Prostate gland (tissue), 2 donors: ENCODE results near the gene BSPH1. TPM values are rescaled to one million over a fixed set of nuclear protein-coding genes. Genes with fewer than 3 reads are reported as not detected.
"Not testable (repeated sequence)": the region's sequence is repeated elsewhere in the genome, so short reads cannot be mapped to it uniquely, and the experiment has no call there.

Experiments used
- DNase-seq: peaks from one replicate; pipeline ENCODE4 v3.0.0-alpha.2; 2019; ENCODE audit warnings: low spot score
- H3K27ac ChIP-seq, 2 donors: fragments of 200-600 bp; sonication (generic); 2 replicates each; pipeline ENCODE4 v1.5.1; 2017 to 2019
- H3K27me3 ChIP-seq: fragments of 200-600 bp; sonication (generic); replicated peaks from 2 replicates; pipeline ENCODE4 v1.5.1; 2019; ENCODE audit not compliant: insufficient read depth
- H3K36me3 ChIP-seq, 2 donors: fragments of 200-600 bp; sonication (generic); 1 replicate in 1 of 2; 2 replicates in 1 of 2; pipeline versions ENCODE4 v1.5.1 to v1.8.1; 2017 to 2019
- H3K4me1 ChIP-seq: fragments of 200-600 bp; sonication (generic); replicated peaks from 2 replicates; pipeline ENCODE4 v1.5.1; 2019
- H3K4me3 ChIP-seq, 2 donors: fragments of 200-600 bp; sonication (generic); 2 replicates each; pipeline ENCODE4 v1.5.1; 2017 to 2019
- H3K9me3 ChIP-seq: fragments of 200-600 bp; sonication (generic); 2 replicates; pipeline ENCODE4 v1.5.1; 2017
- CTCF ChIP-seq, 4 experiments: fragments of 200-600 bp in 2 of 4; fragments of 450-650 bp in 2 of 4; sonication (generic) in 2 of 4; IDR thresholded peaks; 1 replicate in 3 of 4; 2 replicates in 1 of 4; pipeline ENCODE4 v1.5.1; 2016 to 2019; ENCODE audit warnings: antibody characterized with exemption in 4 of 4, mild to moderate bottlenecking in 2 of 4, moderate library complexity in 2 of 4
- POLR2AphosphoS5 ChIP-seq: sonication (generic); formaldehyde crosslinking; IDR thresholded peaks from one replicate; pipeline ENCODE4 v1.6.1; 2017; ENCODE audit warnings: antibody characterized with exemption
- WGBS: methylation state at CpG from one replicate; pipeline ENCODE4 v1.1.5; 2018; 5-methylcytosine and 5-hydroxymethylcytosine counted together
- intact Hi-C: fragments of 100-400 bp; cut with DNase I; formaldehyde crosslinking; loops from one replicate; pipeline ENCODE4 v1.14.2; 2022
- total RNA-seq, 2 donors: library from RNA; depleted of rRNA; stranded (reverse); fragments of >200 nt; gene quantifications; one replicate each; pipeline ENCODE4 v1.1.0, GENCODE V29; 2016

BSPH1 gene
- total RNA-seq, 2 donors from 2014 or later = not detected

GRCh38 chr19:47949852-47950521, 42.0 kb downstream of the BSPH1 start:
- H3K4me1 ChIP-seq, intact Hi-C loops, H3K27ac ChIP-seq, H3K27me3 ChIP-seq, H3K4me3 ChIP-seq, H3K36me3 ChIP-seq, H3K9me3 ChIP-seq: not testable (repeated sequence)
- 85% methylated on average over 23 of the region's 24 CpGs for WGBS
- DNase-seq = peak; percentile 15
- TF ChIP-seq CTCF (IDR thresholded peaks at IDR 0.05) = peak in 1 of 4 experiments; percentile 25

- H3K27ac ChIP-seq, H3K9me3 ChIP-seq, DNase-seq, intact Hi-C loops, H3K4me1 ChIP-seq, H3K36me3 ChIP-seq, H3K27me3 ChIP-seq, H3K4me3 ChIP-seq: not testable (repeated sequence)
- WGBS = no CpG with 5 or more reads among the region's 20 CpGs
Observed at GRCh38 chr19:47928581-47928980, 63.4 kb downstream of the BSPH1 start.

- H3K27ac ChIP-seq, H3K4me1 ChIP-seq, DNase-seq, H3K4me3 ChIP-seq, H3K36me3 ChIP-seq, H3K27me3 ChIP-seq, H3K9me3 ChIP-seq, intact Hi-C loops: not testable (repeated sequence)
- TF ChIP-seq CTCF (IDR thresholded peaks at IDR 0.05) (peak; percentile 25 to 89 (median 48)), POLR2AphosphoS5 (peak; percentile 44)
- WGBS = 1% methylated on average over 13 of the region's 15 CpGs
Observed at GRCh38 chr19:47920107-47920506, 71.9 kb downstream of the BSPH1 start.

Other genes with a start within 250 kb of the BSPH1 start
- 100 to 1,000 TPM; 465 to 586 TPM for gene NOP53, start 246.6 kb downstream of the BSPH1 start, total RNA-seq
- gene SELENOW, start 213.5 kb downstream of the BSPH1 start, total RNA-seq = 100 to 1,000 TPM; 301 to 565 TPM
- under 1 TPM in 1 of 2 donors, not detected in 1; 0.91 TPM for gene TPRX1, start 187.6 kb downstream of the BSPH1 start, total RNA-seq
- under 1 TPM in 1 of 2 donors, not detected in 1; 0.34 TPM for gene CRX, start 170.2 kb downstream of the BSPH1 start, total RNA-seq
- gene TPRX2, start 132.9 kb downstream of the BSPH1 start, total RNA-seq = not detected
- not detected for gene SULT2A1, start 105.9 kb downstream of the BSPH1 start, total RNA-seq
- gene ELSPBP1, start 2.5 kb upstream of the BSPH1 start, total RNA-seq = not detected
- gene CABP5, start 51.9 kb upstream of the BSPH1 start, total RNA-seq = not detected
- gene PLA2G4C, start 118.6 kb upstream of the BSPH1 start, total RNA-seq = 10 to 100 TPM; 11.0 to 27.3 TPM
- 10 to 100 TPM; 30.6 to 58.7 TPM for gene LIG1, start 178.2 kb upstream of the BSPH1 start, total RNA-seq
- gene ZSWIM9, start 178.5 kb upstream of the BSPH1 start, total RNA-seq = 1 to 10 TPM; 4.1 to 7.2 TPM